H9 (cell line): ENCODE results near the gene TAAR2. TPM values are rescaled to one million over a fixed set of nuclear protein-coding genes. Genes with fewer than 3 reads are reported as not detected.

Experiments
- DNase-seq: peaks from one replicate; pipeline ENCODE4 v3.0.0-alpha.2; 2017
- H2AFZ ChIP-seq: one replicate; pipeline ENCODE4 v1.6.1; 2013; ENCODE audit warnings: mild to moderate bottlenecking, low read length, control low read depth, moderate library complexity
- H2AK5ac ChIP-seq: 2 replicates; pipeline ENCODE4 v1.6.1; 2013; ENCODE audit warnings: low read length, control low read depth, mixed read lengths; ENCODE audit not compliant: insufficient read length
- H2BK120ac ChIP-seq: one replicate; pipeline ENCODE4 v1.6.1; 2013; ENCODE audit warnings: low read depth, mild to moderate bottlenecking, low read length, control low read depth, inconsistent platforms; ENCODE audit not compliant: poor library complexity, severe bottlenecking
- H2BK12ac ChIP-seq: 2 replicates; pipeline ENCODE4 v1.6.1; 2013; ENCODE audit warnings: low read length, control low read depth, mixed read lengths, low read depth; ENCODE audit not compliant: insufficient read length
- H2BK15ac ChIP-seq: 2 replicates; pipeline ENCODE4 v1.6.1; 2013; ENCODE audit warnings: low read depth, low read length, control low read depth
- H2BK20ac ChIP-seq: one replicate; pipeline ENCODE4 v1.6.1; 2013; ENCODE audit warnings: low read depth, mild to moderate bottlenecking, low read length, control low read depth, inconsistent platforms; ENCODE audit not compliant: poor library complexity, severe bottlenecking
- H2BK5ac ChIP-seq: 2 replicates; pipeline ENCODE4 v1.6.1; 2013; ENCODE audit warnings: low read length, control low read depth, mixed read lengths; ENCODE audit not compliant: insufficient read length
- H3K14ac ChIP-seq: 2 replicates; pipeline ENCODE4 v1.6.1; 2013; ENCODE audit warnings: low read length, control low read depth; ENCODE audit not compliant: insufficient read depth
- H3K18ac ChIP-seq: 2 replicates; pipeline ENCODE4 v1.6.1; 2013; ENCODE audit warnings: low read depth, mild to moderate bottlenecking, mixed read lengths, low read length, control low read depth; ENCODE audit not compliant: insufficient read length
- H3K23ac ChIP-seq: 2 replicates; pipeline ENCODE4 v1.6.1; 2013; ENCODE audit warnings: low read length, control low read depth, mixed read lengths, low read depth; ENCODE audit not compliant: insufficient read length
- H3K23me2 ChIP-seq: 2 replicates; pipeline ENCODE4 v1.6.1; 2013; ENCODE audit warnings: low read depth, mild to moderate bottlenecking, mixed read lengths, low read length, control low read depth; ENCODE audit not compliant: insufficient read length, poor library complexity, severe bottlenecking
- H3K27ac ChIP-seq: 2 replicates; pipeline ENCODE4 v1.5.1; 2013; ENCODE audit warnings: low read length, control low read depth, mixed read lengths, low read depth; ENCODE audit not compliant: insufficient read length
- H3K27me3 ChIP-seq: 2 replicates; pipeline ENCODE4 v1.6.1; 2013; ENCODE audit warnings: low read length, control low read depth, inconsistent platforms; ENCODE audit not compliant: insufficient read depth
- H3K4ac ChIP-seq: 2 replicates; pipeline ENCODE4 v1.6.1; 2013; ENCODE audit warnings: low read depth, mild to moderate bottlenecking, control low read depth, inconsistent platforms, low read length, moderate library complexity
- H3K4me1 ChIP-seq: 2 replicates; pipeline ENCODE4 v1.6.1; 2013; ENCODE audit warnings: low read length, control low read depth, inconsistent platforms; ENCODE audit not compliant: insufficient read depth
- H3K4me2 ChIP-seq: 2 replicates; pipeline ENCODE4 v1.6.1; 2013; ENCODE audit warnings: low read length, control low read depth, mixed read lengths; ENCODE audit not compliant: insufficient read length, insufficient read depth
- H3K56ac ChIP-seq: 2 replicates; pipeline ENCODE4 v1.6.1; 2013; ENCODE audit warnings: low read depth, mild to moderate bottlenecking, mixed read lengths, low read length, control low read depth; ENCODE audit not compliant: insufficient read length
- H3K79me1 ChIP-seq: 2 replicates; pipeline ENCODE4 v1.6.1; 2013; ENCODE audit warnings: low read depth, mild to moderate bottlenecking, moderate library complexity, low read length, control low read depth, inconsistent platforms; ENCODE audit not compliant: insufficient read depth, poor library complexity, severe bottlenecking
- H3K79me2 ChIP-seq: 2 replicates; pipeline ENCODE4 v1.6.1; 2013; ENCODE audit warnings: low read length, control low read depth, inconsistent platforms; ENCODE audit not compliant: insufficient read depth
- H3K9ac ChIP-seq: 2 replicates; pipeline ENCODE4 v1.6.1; 2013; ENCODE audit warnings: low read length, control low read depth, mixed read lengths; ENCODE audit not compliant: insufficient read length; ENCODE audit errors: extremely low read depth
- H3K9me3 ChIP-seq: one replicate; pipeline ENCODE4 v1.6.1; 2013; ENCODE audit warnings: low read depth, low read length, inconsistent platforms; ENCODE audit not compliant: control insufficient read depth
- H3T11ph ChIP-seq: one replicate; pipeline ENCODE4 v1.6.1; 2013; ENCODE audit warnings: mild to moderate bottlenecking, low read length, control low read depth, inconsistent platforms
- H4K20me1 ChIP-seq: one replicate; pipeline ENCODE4 v1.6.1; 2013; ENCODE audit not compliant: control insufficient read depth, insufficient read length, insufficient read depth
- H4K5ac ChIP-seq: 2 replicates; pipeline ENCODE4 v1.6.1; 2013; ENCODE audit warnings: low read depth, mild to moderate bottlenecking, mixed read lengths, low read length, control low read depth; ENCODE audit not compliant: insufficient read length
- H4K8ac ChIP-seq: replicated peaks from 2 replicates; pipeline ENCODE4 v1.6.1; 2013; ENCODE audit warnings: low read length, control low read depth, mixed read lengths, low read depth; ENCODE audit not compliant: insufficient read length
- H4K91ac ChIP-seq: 2 replicates; pipeline ENCODE4 v1.6.1; 2013; ENCODE audit warnings: low read depth, mild to moderate bottlenecking, moderate library complexity, mixed read lengths, low read length, control low read depth; ENCODE audit not compliant: insufficient read length
- H3K27ac Mint-ChIP-seq, 3 experiments: 2 replicates in 2 of 3; 3 replicates in 1 of 3; pipeline ENCODE4 v1.8.0; 2020 to 2021; ENCODE audit warnings: mixed read lengths in 3 of 3, mild to moderate bottlenecking in 1 of 3, moderate library complexity in 1 of 3
- H3K27me3 Mint-ChIP-seq: 2 replicates; pipeline ENCODE4 v1.8.0; 2021; ENCODE audit warnings: low read depth, mild to moderate bottlenecking, moderate library complexity, mixed read lengths
- H3K36me3 Mint-ChIP-seq, 3 experiments: 2 replicates in 2 of 3; 3 replicates in 1 of 3; pipeline ENCODE4 v1.8.0; 2020 to 2021; ENCODE audit warnings: low read depth in 3 of 3, mixed read lengths in 3 of 3; ENCODE audit not compliant: insufficient read depth in 1 of 3
- H3K4me1 Mint-ChIP-seq, 2 experiments: 2 replicates each; pipeline ENCODE4 v1.8.0; 2020; ENCODE audit warnings: mixed read lengths in 2 of 2
- H3K4me3 Mint-ChIP-seq, 2 experiments: 2 replicates in 1 of 2; 3 replicates in 1 of 2; pipeline ENCODE4 v1.8.0; 2020 to 2021; ENCODE audit warnings: mild to moderate bottlenecking in 2 of 2, mixed read lengths in 2 of 2, moderate library complexity in 1 of 2
- H3K9me3 Mint-ChIP-seq, 2 experiments: 2 replicates in 1 of 2; 3 replicates in 1 of 2; pipeline ENCODE4 v1.8.0; 2020; ENCODE audit warnings: mild to moderate bottlenecking in 2 of 2, mixed read lengths in 2 of 2, moderate library complexity in 1 of 2
- WGBS: extraction: QIAGEN DNeasy Blood & Tissue Kit; methylation state at CpG from one replicate; pipeline ENCODE4 v1.1.7; 2013; ENCODE audit warnings: missing lambda C conversion rate, low lambda C conversion rate, mixed read lengths; ENCODE audit not compliant: insufficient read length; ENCODE audit errors: extremely low coverage; 5-methylcytosine and 5-hydroxymethylcytosine counted together
- total RNA-seq: library from RNA; stranded (reverse); gene quantifications from 2 replicates; pipeline ENCODE4 v1.2.1, GENCODE V29; 2021
- TF ChIP-seq, protein P1 (sequence below): fragments of 200-600 bp; sonication (generic); conservative IDR thresholded peaks from 3 replicates; pipeline ENCODE4 v1.8.0; 2021; ENCODE audit warnings: antibody characterized with exemption, mild to moderate bottlenecking

Gene TAAR2
- total RNA-seq, 1 experiment from 2014 or later: not detected

DNA sequence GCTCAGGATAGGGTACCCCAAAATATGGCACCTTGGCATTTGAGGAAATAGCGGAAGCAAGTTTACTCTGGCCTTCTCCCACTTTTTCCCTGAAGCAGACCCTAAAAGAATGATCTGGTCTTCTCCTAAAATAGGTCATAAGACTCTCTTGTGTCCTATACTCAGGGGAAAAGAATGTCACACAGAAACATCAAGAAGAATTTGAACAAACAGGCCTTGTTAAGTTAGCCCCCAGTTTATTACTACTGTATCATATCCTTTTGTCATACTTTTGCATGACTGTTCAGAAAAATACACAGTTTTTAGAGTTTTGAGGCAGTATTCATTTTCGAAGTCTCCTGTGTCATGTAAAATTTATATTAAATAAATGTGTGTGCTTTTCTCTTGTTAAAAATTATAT lies 12.5 kb downstream of the TAAR2 start:
- H3K27ac ChIP-seq: no peak overlapping the region
- no peak overlapping the region for H3K4me2 ChIP-seq
- H3K9me3 ChIP-seq: no peaks in the 10 kb centered on the region
- TF ChIP-seq, protein P1, sequence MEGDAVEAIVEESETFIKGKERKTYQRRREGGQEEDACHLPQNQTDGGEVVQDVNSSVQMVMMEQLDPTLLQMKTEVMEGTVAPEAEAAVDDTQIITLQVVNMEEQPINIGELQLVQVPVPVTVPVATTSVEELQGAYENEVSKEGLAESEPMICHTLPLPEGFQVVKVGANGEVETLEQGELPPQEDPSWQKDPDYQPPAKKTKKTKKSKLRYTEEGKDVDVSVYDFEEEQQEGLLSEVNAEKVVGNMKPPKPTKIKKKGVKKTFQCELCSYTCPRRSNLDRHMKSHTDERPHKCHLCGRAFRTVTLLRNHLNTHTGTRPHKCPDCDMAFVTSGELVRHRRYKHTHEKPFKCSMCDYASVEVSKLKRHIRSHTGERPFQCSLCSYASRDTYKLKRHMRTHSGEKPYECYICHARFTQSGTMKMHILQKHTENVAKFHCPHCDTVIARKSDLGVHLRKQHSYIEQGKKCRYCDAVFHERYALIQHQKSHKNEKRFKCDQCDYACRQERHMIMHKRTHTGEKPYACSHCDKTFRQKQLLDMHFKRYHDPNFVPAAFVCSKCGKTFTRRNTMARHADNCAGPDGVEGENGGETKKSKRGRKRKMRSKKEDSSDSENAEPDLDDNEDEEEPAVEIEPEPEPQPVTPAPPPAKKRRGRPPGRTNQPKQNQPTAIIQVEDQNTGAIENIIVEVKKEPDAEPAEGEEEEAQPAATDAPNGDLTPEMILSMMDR: no peak
- no peak overlapping the region for H2AK5ac ChIP-seq
- H4K5ac ChIP-seq: no peak overlapping the region
- no peak overlapping the region for H3K14ac ChIP-seq
- Mint-ChIP-seq H3K27me3 (no peaks in the 10 kb centered on the region), H3K4me1 (peaks cover 3 to 5% of the 10 kb centered on the region in 2 experiments), H3K9me3 (no peaks in the 10 kb centered on the region), H3K27ac (no peak overlapping the region), H3K36me3 (no peaks in the 10 kb centered on the region), H3K4me3 (no peak overlapping the region)
- H2BK5ac ChIP-seq: no peak overlapping the region
- H4K20me1 ChIP-seq: no peaks in the 10 kb centered on the region
- H3K27me3 ChIP-seq: no peaks in the 10 kb centered on the region
- no peak overlapping the region for H3K23ac ChIP-seq
- no peak overlapping the region for H4K8ac ChIP-seq
- no peak overlapping the region for H3K4ac ChIP-seq
- no peak for DNase-seq
- no peak overlapping the region for H2AFZ ChIP-seq
- H2BK20ac ChIP-seq: no peak overlapping the region
- WGBS: no CpG with 5 or more reads among the region's 2 CpGs
- no peak overlapping the region for H3T11ph ChIP-seq
- no peak overlapping the region for H3K56ac ChIP-seq
- H3K79me2 ChIP-seq: no peaks in the 10 kb centered on the region
- no peaks in the 10 kb centered on the region for H3K23me2 ChIP-seq
- H3K79me1 ChIP-seq: no peaks in the 10 kb centered on the region
- no peak overlapping the region for H4K91ac ChIP-seq
- no peak overlapping the region for H2BK120ac ChIP-seq
- H2BK15ac ChIP-seq: no peak overlapping the region
- H3K9ac ChIP-seq: no peak overlapping the region
- H3K4me1 ChIP-seq: no peaks in the 10 kb centered on the region
- no peak overlapping the region for H3K18ac ChIP-seq
- H2BK12ac ChIP-seq: no peak overlapping the region
